ENCODE measurements around the gene DOCK9. TPM values are rescaled to one million over a fixed set of nuclear protein-coding genes. Genes with fewer than 3 reads are reported as not detected.

Gene DOCK9
- total RNA-seq, 6 experiments from 2014 or later: 16.5 to 24.3 (median 18.1) TPM

GRCh38 chr13:98878486-98879126 lies 99.3 kb downstream of the DOCK9 start:
- H3K27me3 ChIP-seq: no peaks in the 10 kb centered on the region
- no peak for TF ChIP-seq POLR2A (IDR thresholded peaks at IDR 0.05)
- no peak for TF ChIP-seq CTCF (IDR thresholded peaks at IDR 0.05)
- DNase-seq: no peak
- no peaks in the 10 kb centered on the region for H3K9me3 ChIP-seq
- intact Hi-C loops (cut with DNase I): no loop called here
- 93% methylated on average over 4 of the region's 5 CpGs for WGBS (ENCODE audit: insufficient coverage, low coverage, low lambda C conversion rate, missing lambda C conversion rate)
- peaks cover 0 to 32% (median 5%) of the 10 kb centered on the region in 4 donors for H3K36me3 ChIP-seq
- no peak overlapping the region for H3K27ac ChIP-seq
- ATAC-seq: no peak
- no peak overlapping the region for H3K4me3 ChIP-seq
- no peaks in the 10 kb centered on the region for H3K4me1 ChIP-seq

DNA sequence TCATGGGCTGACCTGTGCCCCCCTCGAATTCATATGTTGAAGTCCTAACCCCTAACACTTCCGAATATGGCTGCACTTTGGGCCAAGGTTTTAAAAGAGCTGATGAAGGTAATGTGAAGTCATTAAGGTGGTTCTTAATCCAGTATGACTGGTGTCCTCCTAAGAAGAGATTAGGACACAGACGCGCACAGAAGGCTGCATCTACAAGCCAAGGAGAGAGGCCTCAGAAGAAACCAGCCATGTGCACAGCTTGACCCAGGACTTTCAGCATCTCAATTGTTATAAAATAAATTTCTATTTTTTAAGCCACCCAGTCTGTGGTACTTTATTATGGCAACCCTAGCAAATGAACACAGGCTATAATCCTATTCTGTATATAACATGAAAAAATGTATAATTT lies 99.9 kb downstream of the DOCK9 start:
- ATAC-seq: no peak
- intact Hi-C loops (cut with DNase I): no loop called here
- Histone ChIP-seq H3K27me3 (no peaks in the 10 kb centered on the region), H3K4me3 (no peak overlapping the region), H3K9me3 (no peaks in the 10 kb centered on the region), H3K27ac (no peak overlapping the region), H3K36me3 (peaks cover 0 to 28% (median 5%) of the 10 kb centered on the region in 4 donors), H3K4me1 (no peaks in the 10 kb centered on the region)
- TF ChIP-seq POLR2A (IDR thresholded peaks at IDR 0.05) (no peak), CTCF (IDR thresholded peaks at IDR 0.05) (no peak)
- DNase-seq: no peak
- WGBS (ENCODE audit: insufficient coverage, low coverage, low lambda C conversion rate, missing lambda C conversion rate): 88% methylated on average over 4 of the region's 4 CpGs

DNA sequence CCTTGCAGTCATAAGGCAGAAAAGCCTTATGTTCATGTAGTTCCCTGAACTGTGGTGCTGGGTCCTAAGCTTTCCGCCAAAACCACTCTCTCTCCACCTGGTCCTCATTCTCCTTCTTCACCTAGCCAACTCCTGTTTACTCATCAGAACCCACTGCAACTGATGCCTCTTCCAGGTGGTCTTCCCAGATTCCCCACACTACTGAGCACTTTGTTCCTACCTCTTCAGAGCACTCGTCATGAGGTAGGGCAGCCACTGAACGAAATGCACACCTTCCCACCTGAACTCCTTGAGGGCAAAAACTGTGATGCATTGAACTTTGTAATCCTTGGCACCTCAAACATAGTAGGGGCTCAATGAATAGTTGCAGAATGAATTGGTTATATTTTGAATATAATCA lies 100.4 kb downstream of the DOCK9 start:
- Histone ChIP-seq H3K9me3 (no peaks in the 10 kb centered on the region), H3K27me3 (no peaks in the 10 kb centered on the region), H3K36me3 (peaks cover 0 to 24% (median 5%) of the 10 kb centered on the region in 4 donors), H3K4me3 (no peak overlapping the region), H3K27ac (no peak overlapping the region), H3K4me1 (no peaks in the 10 kb centered on the region)
- TF ChIP-seq CTCF (IDR thresholded peaks at IDR 0.05) (no peak), POLR2A (IDR thresholded peaks at IDR 0.05) (no peak)
- 96% methylated on average over 3 of the region's 3 CpGs for WGBS (ENCODE audit: insufficient coverage, low coverage, low lambda C conversion rate, missing lambda C conversion rate)
- no peak for ATAC-seq
- intact Hi-C loops (cut with DNase I): no loop called here
- no peak for DNase-seq

DNA sequence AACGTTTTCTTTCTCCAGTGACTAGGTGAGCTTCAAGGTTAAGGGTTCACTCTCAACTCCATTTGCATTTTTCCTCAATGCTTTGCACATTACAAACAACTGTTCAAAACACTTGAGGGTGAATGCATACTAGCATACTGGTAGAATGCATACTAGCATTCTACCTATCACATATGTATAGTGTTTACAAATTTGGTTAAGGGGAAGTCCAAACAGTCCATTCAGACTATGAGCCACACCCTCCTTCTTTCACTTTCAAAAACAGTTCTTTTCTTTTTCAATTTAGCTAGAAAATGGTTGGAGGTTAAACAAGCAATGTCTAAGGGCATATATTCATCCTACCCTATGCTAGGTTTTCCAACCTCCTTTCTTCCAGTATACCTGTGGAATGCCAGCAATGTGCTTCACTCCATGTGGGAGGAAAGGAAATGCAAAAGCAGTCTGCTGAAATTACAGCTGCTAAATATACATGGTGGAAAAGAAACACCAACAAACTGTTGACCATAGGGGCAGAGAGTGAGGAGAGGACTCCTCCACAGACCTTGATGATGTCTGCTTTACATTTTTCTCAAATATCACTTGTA lies 102.6 kb downstream of the DOCK9 start:
- Histone ChIP-seq H3K4me1 (no peaks in the 10 kb centered on the region), H3K4me3 (no peak overlapping the region), H3K27ac (no peak overlapping the region), H3K27me3 (no peaks in the 10 kb centered on the region), H3K36me3 (peaks cover 0 to 8% (median 2%) of the 10 kb centered on the region in 4 donors), H3K9me3 (no peaks in the 10 kb centered on the region)
- no peak for DNase-seq
- 75% methylated on average over 1 of the region's 1 CpG for WGBS (ENCODE audit: insufficient coverage, low coverage, low lambda C conversion rate, missing lambda C conversion rate)
- ATAC-seq: no peak
- intact Hi-C loops (cut with DNase I): no loop called here
- TF ChIP-seq CTCF (IDR thresholded peaks at IDR 0.05) (no peak), POLR2A (IDR thresholded peaks at IDR 0.05) (no peak)

All from right lobe of liver (tissue), 6 donors.